SU-DHL-6 (cell line): Measurements from ENCODE around the gene SENP7.

Experiments
- H2AFZ ChIP-seq: fragments of 200-600 bp; sonication (generic); 2 replicates; pipeline ENCODE4 v1.6.1; 2014; ENCODE audit warnings: low read depth, mild to moderate bottlenecking, moderate library complexity, mixed read lengths, antibody characterized with exemption, low read length; ENCODE audit not compliant: severe bottlenecking
- H3F3A ChIP-seq: fragments of 200-600 bp; shearing (Covaris generic); 2 replicates; pipeline ENCODE4 v1.6.0; 2016; ENCODE audit warnings: antibody characterized with exemption, mild to moderate bottlenecking; ENCODE audit not compliant: insufficient read depth
- H3K27ac ChIP-seq: fragments of 200-600 bp; sonication (generic); 2 replicates; pipeline ENCODE4 v1.5.1; 2016; ENCODE audit warnings: low read depth, mild to moderate bottlenecking, low read length, moderate library complexity, mixed read lengths
- H3K27me3 ChIP-seq: fragments of 200-600 bp; sonication (generic), shearing (Covaris generic); 2 replicates; pipeline ENCODE4 v1.6.0; 2014; ENCODE audit warnings: mild to moderate bottlenecking, low read length
- H3K36me3 ChIP-seq: fragments of 200-600 bp; sonication (generic); 2 replicates; pipeline ENCODE4 v1.6.1; 2014; ENCODE audit warnings: mild to moderate bottlenecking, low read length, mixed read lengths
- H3K4me2 ChIP-seq: fragments of 300-600, 200-600 bp; shearing (Covaris generic), sonication (generic); 2 replicates; pipeline ENCODE4 v1.6.0; 2014; ENCODE audit warnings: low read length, low read depth, mild to moderate bottlenecking; ENCODE audit not compliant: poor library complexity, severe bottlenecking
- H3K4me3 ChIP-seq: fragments of 200-600 bp; sonication (generic); 2 replicates; pipeline ENCODE4 v1.5.1; 2014; ENCODE audit warnings: antibody characterized with exemption, low read length, mild to moderate bottlenecking, mixed read lengths; ENCODE audit not compliant: insufficient read depth, poor library complexity, severe bottlenecking
- H3K79me2 ChIP-seq: fragments of 200-600 bp; sonication (generic); 2 replicates; pipeline ENCODE4 v1.6.1; 2014; ENCODE audit warnings: mild to moderate bottlenecking, low read length, moderate library complexity; ENCODE audit not compliant: insufficient read depth
- H3K9ac ChIP-seq: fragments of 200-600 bp; sonication (generic); 2 replicates; pipeline ENCODE4 v1.7.0; 2014; ENCODE audit warnings: mild to moderate bottlenecking, low read length
- H3K9me2 ChIP-seq: fragments of 200-600 bp; sonication (generic); replicated peaks from 2 replicates; pipeline ENCODE4 v1.6.1; 2014; ENCODE audit warnings: low read length; ENCODE audit not compliant: insufficient read depth
- H3K9me3 ChIP-seq: fragments of 200-600 bp; sonication (generic); 2 replicates; pipeline ENCODE4 v1.6.1; 2014; ENCODE audit warnings: low read length, mixed read lengths; ENCODE audit not compliant: insufficient read depth
- H4K20me1 ChIP-seq: fragments of 200-600 bp; sonication (generic); 2 replicates; pipeline ENCODE4 v1.6.1; 2014; ENCODE audit warnings: low read depth, mild to moderate bottlenecking, antibody characterized with exemption, low read length, moderate library complexity, mixed read lengths
- CTCF ChIP-seq: fragments of 200-600 bp; sonication (generic); IDR thresholded peaks from one replicate; pipeline ENCODE4 v1.5.1; 2017; ENCODE audit warnings: antibody characterized with exemption, mild to moderate bottlenecking, low read length, moderate library complexity; ENCODE audit not compliant: insufficient read depth, poor library complexity, severe bottlenecking
- EZH2phosphoT487 ChIP-seq: fragments of 200-600 bp; sonication (generic), shearing (Covaris generic); conservative IDR thresholded peaks from 2 replicates; pipeline ENCODE4 v1.6.1; 2018; ENCODE audit warnings: mild to moderate bottlenecking, antibody characterized with exemption, low read length, moderate library complexity, mixed read lengths

The SENP7 gene

GRCh38 chr3:101320475-101320874 lies 192.5 kb downstream of the SENP7 start, which contains the start of gene IMPG2:
IMPG2 (minus strand) TSS chr3:101320575; CDS start chr3:101320372, 203 bp downstream.
- H3K9ac ChIP-seq: no peak within 1 kb of the TSS
- no peak within 1 kb of the TSS for H2AFZ ChIP-seq
- no peaks in the 10 kb centered on the region for H3K9me2 ChIP-seq
- peaks cover 5% of the 10 kb centered on the region; the same call in 1 of the 2 replicates for H3K36me3 ChIP-seq
- no peaks in the 10 kb centered on the region for H3K9me3 ChIP-seq
- TF ChIP-seq CTCF (no peak), EZH2phosphoT487 (no peak)
- H4K20me1 ChIP-seq: no peaks in the 10 kb centered on the region
- H3K4me2 ChIP-seq: no peak within 1 kb of the TSS
- no peaks in the 10 kb centered on the region for H3K79me2 ChIP-seq
- no peak within 1 kb of the TSS for H3K27ac ChIP-seq
- no peak within 1 kb of the TSS for H3K4me3 ChIP-seq
- no peaks in the 10 kb centered on the region for H3F3A ChIP-seq
- no peaks in the 10 kb centered on the region for H3K27me3 ChIP-seq

GRCh38 chr3:101319531-101319930 lies 193.5 kb downstream of the SENP7 start:
- H3K4me2 ChIP-seq: no peak overlapping the region
- TF ChIP-seq EZH2phosphoT487: no peak
- TF ChIP-seq CTCF: no peak
- H3K79me2 ChIP-seq: no peaks in the 10 kb centered on the region
- no peaks in the 10 kb centered on the region; the same call in 1 of the 2 replicates for H3K36me3 ChIP-seq
- no peak overlapping the region for H3K27ac ChIP-seq
- no peaks in the 10 kb centered on the region for H3K9me2 ChIP-seq
- no peaks in the 10 kb centered on the region for H3K9me3 ChIP-seq
- no peaks in the 10 kb centered on the region for H3F3A ChIP-seq
- H2AFZ ChIP-seq: no peak overlapping the region
- no peaks in the 10 kb centered on the region for H4K20me1 ChIP-seq
- H3K4me3 ChIP-seq: no peak overlapping the region
- H3K27me3 ChIP-seq: no peaks in the 10 kb centered on the region
- H3K9ac ChIP-seq: no peak overlapping the region

GRCh38 chr3:101312545-101312944 lies 200.5 kb downstream of the SENP7 start:
- no peak overlapping the region for H2AFZ ChIP-seq
- no peak for TF ChIP-seq EZH2phosphoT487
- no peak for TF ChIP-seq CTCF
- H3K79me2 ChIP-seq: no peaks in the 10 kb centered on the region
- H4K20me1 ChIP-seq: no peaks in the 10 kb centered on the region
- peaks cover 12% of the 10 kb centered on the region; the same call in 1 of the 2 replicates for H3K9me3 ChIP-seq
- no peak overlapping the region for H3K4me3 ChIP-seq
- no peaks in the 10 kb centered on the region for H3K9me2 ChIP-seq
- H3K4me2 ChIP-seq: no peak overlapping the region
- no peaks in the 10 kb centered on the region for H3K36me3 ChIP-seq
- no peak overlapping the region for H3K9ac ChIP-seq
- no peaks in the 10 kb centered on the region for H3K27me3 ChIP-seq
- no peaks in the 10 kb centered on the region for H3F3A ChIP-seq
- no peak overlapping the region for H3K27ac ChIP-seq
